Measurements from ENCODE around the gene C2orf76. TPM values are rescaled to one million over a fixed set of nuclear protein-coding genes. Genes with fewer than 3 reads are reported as not detected.

C2orf76 gene
- total and polyA plus RNA-seq, 2 of the 4 experiments (the other 2 are of a cell fraction), result 10.6 to 12.6 TPM

DNA sequence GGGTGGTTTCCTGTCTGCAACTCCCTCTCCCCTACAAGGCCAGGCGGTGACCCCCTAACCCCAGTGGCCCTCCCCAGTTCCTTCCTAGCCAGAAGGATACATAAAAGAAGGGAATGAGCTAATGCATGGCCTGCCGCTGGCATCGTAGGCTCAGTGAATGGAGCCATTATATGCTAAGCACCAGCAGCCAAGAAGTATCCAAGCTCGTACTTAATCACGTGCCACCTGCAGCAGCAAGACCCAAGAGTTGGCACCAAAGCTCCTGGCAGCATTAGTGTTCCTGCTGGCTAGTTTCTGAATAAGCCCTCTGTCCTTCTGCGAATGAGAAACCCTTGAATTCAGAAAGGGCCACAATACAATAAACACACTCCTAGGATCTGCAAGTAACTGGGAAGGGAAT lies 4.5 kb upstream of the C2orf76 start:
- Histone ChIP-seq H2BK15ac (ENCODE audit: low read depth, low read length) (no peak overlapping the region), H4K91ac (ENCODE audit: insufficient read depth, low read depth, low read length) (no peak overlapping the region), H2AK5ac (ENCODE audit: low read depth, low read length) (no peak overlapping the region), H3K4ac (ENCODE audit: low read depth, low read length) (no peak overlapping the region), H2AFZ (replicated peaks; ENCODE audit: low read length, poor library complexity) (no peak overlapping the region), H3K4me1 (ENCODE audit: control insufficient read depth, insufficient read depth, low read length) (peaks cover 5% of the 10 kb centered on the region), H3K9me1 (ENCODE audit: insufficient read depth, low read length) (peaks cover 10% of the 10 kb centered on the region; the same call in 1 of the 2 replicates), H3K4me3 (ENCODE audit: insufficient read depth, low read depth, low read length) (no peak overlapping the region), H4K20me1 (ENCODE audit: insufficient read depth, low read length) (peaks cover 14% of the 10 kb centered on the region; the same call in 1 of the 2 replicates), H3K56ac (ENCODE audit: extremely low read depth, insufficient read depth, low read length) (no peak overlapping the region), H4K5ac (ENCODE audit: low read depth, low read length) (no peak overlapping the region), H3K14ac (replicated peaks; ENCODE audit: low read depth, low read length) (no peak overlapping the region), H3K27ac (ENCODE audit: insufficient read depth, low read length) (no peak overlapping the region), H3K79me1 (ENCODE audit: low read depth in 1 of 2, low read length in 2 of 2) (peaks cover 18 to 30% of the 10 kb centered on the region in 2 experiments), H3K36me3 (ENCODE audit: control insufficient read depth, insufficient read depth, low read length) (peaks cover 40% of the 10 kb centered on the region), H2BK5ac (ENCODE audit: low read depth, low read length, poor library complexity, severe bottlenecking) (no peak overlapping the region), H3K23ac (ENCODE audit: low read depth, low read length) (no peak overlapping the region), H2AK9ac (replicated peaks; ENCODE audit: low read depth, low read length, poor library complexity) (no peak overlapping the region), H2BK120ac (ENCODE audit: low read depth, low read length) (no peak overlapping the region), H3K27me3 (ENCODE audit: control insufficient read depth, insufficient read depth, low read length) (no peaks in the 10 kb centered on the region), H3K9me3 (ENCODE audit: control insufficient read depth, insufficient read depth, low read length) (no peaks in the 10 kb centered on the region), H4K8ac (ENCODE audit: low read depth in 2 of 2, low read length in 2 of 2) (no peak overlapping the region), H3K9ac (ENCODE audit: low read depth, low read length) (no peak overlapping the region), H3K4me2 (ENCODE audit: low read depth, low read length) (no peak overlapping the region), H2BK20ac (ENCODE audit: low read depth, low read length) (no peak overlapping the region), H3K18ac (ENCODE audit: low read depth, low read length) (no peak overlapping the region)
- in situ Hi-C loops (cut with MboI; ENCODE audit: low sequenced_read_pairs), result no loop called here
- BruUV-seq (replicated peaks), result no TSS peak
- POLR2A ChIA-PET (ENCODE audit: unreplicated experiment), result no interaction called here
- DNase-seq, result no peak
- CTCF ChIA-PET, result no interaction called here
- no peak for ATAC-seq (ENCODE audit: low read depth)
- WGBS, 2 experiments (ENCODE audit: extremely low coverage in 2 of 2, insufficient read length in 1 of 2), result 94% methylated on average over 3 of the region's 6 CpGs; no CpG with 5 or more reads in 1 of the 2 experiments
- intact Hi-C loops (cut with micrococcal nuclease), result no loop called here
- no peak for TF ChIP-seq ELK1 (IDR thresholded peaks at IDR 0.05; ENCODE audit: borderline replicate concordance, low read depth, low read length)
- no peak for TF ChIP-seq CEBPB (IDR thresholded peaks at IDR 0.05; ENCODE audit: low read depth, low read length)
- no peak for TF ChIP-seq NFE2L2 (IDR thresholded peaks at IDR 0.05; ENCODE audit: low read depth, low read length)
- TF ChIP-seq, protein P1, sequence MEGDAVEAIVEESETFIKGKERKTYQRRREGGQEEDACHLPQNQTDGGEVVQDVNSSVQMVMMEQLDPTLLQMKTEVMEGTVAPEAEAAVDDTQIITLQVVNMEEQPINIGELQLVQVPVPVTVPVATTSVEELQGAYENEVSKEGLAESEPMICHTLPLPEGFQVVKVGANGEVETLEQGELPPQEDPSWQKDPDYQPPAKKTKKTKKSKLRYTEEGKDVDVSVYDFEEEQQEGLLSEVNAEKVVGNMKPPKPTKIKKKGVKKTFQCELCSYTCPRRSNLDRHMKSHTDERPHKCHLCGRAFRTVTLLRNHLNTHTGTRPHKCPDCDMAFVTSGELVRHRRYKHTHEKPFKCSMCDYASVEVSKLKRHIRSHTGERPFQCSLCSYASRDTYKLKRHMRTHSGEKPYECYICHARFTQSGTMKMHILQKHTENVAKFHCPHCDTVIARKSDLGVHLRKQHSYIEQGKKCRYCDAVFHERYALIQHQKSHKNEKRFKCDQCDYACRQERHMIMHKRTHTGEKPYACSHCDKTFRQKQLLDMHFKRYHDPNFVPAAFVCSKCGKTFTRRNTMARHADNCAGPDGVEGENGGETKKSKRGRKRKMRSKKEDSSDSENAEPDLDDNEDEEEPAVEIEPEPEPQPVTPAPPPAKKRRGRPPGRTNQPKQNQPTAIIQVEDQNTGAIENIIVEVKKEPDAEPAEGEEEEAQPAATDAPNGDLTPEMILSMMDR (conservative IDR thresholded peaks at IDR 0.05; ENCODE audit: low read depth, low read length), result no peak
- TF ChIP-seq RCOR1 (IDR thresholded peaks at IDR 0.05; ENCODE audit: insufficient replicate concordance, low read length), result no peak
- TF ChIP-seq POLR2A (IDR thresholded peaks at IDR 0.05; ENCODE audit: low read depth, low read length), result no peak
- no peak for TF ChIP-seq RFX5 (IDR thresholded peaks at IDR 0.05; ENCODE audit: low read depth, low read length)
- TF ChIP-seq MXI1 (IDR thresholded peaks at IDR 0.05; ENCODE audit: borderline replicate concordance, low read depth, low read length), result no peak
- TF ChIP-seq USF2 (IDR thresholded peaks at IDR 0.05; ENCODE audit: low read depth, low read length), result no peak
- TF ChIP-seq MAZ (IDR thresholded peaks at IDR 0.05; ENCODE audit: borderline replicate concordance, low read depth, low read length), result no peak
- TF ChIP-seq FOS (IDR thresholded peaks at IDR 0.05; ENCODE audit: low read depth, low read length), result no peak
- TF ChIP-seq MAFK (IDR thresholded peaks at IDR 0.05; ENCODE audit: low read depth, low read length), result no peak
- no peak for TF ChIP-seq RAD21 (IDR thresholded peaks at IDR 0.05; ENCODE audit: low read length)
- dilution Hi-C loops (cut with HindIII; ENCODE audit: low sequenced_read_pairs, unreplicated experiment), result no loop called here
